Nephron (organoid): ENCODE measurements around the gene SERPINB2.

Experiments used
- H3K27ac Mint-ChIP-seq, 3 experiments: 2 replicates each; pipeline ENCODE4 v1.8.0; 2020; ENCODE audit warnings: mixed read lengths in 3 of 3, mild to moderate bottlenecking in 2 of 3, moderate library complexity in 1 of 3
- H3K27me3 Mint-ChIP-seq: 2 replicates; pipeline ENCODE4 v1.8.0; 2021; ENCODE audit warnings: low read depth, mild to moderate bottlenecking, moderate library complexity, mixed read lengths
- H3K36me3 Mint-ChIP-seq: 2 replicates; pipeline ENCODE4 v1.8.0; 2020; ENCODE audit warnings: low read depth, mixed read lengths
- H3K4me1 Mint-ChIP-seq: 2 replicates; pipeline ENCODE4 v1.8.0; 2020; ENCODE audit warnings: mixed read lengths
- H3K4me3 Mint-ChIP-seq, 3 experiments: 2 replicates each; pipeline ENCODE4 v1.8.0; 2020; ENCODE audit warnings: mild to moderate bottlenecking in 3 of 3, mixed read lengths in 3 of 3, moderate library complexity in 2 of 3
- H3K9me3 Mint-ChIP-seq: 2 replicates; pipeline ENCODE4 v1.8.0; 2020; ENCODE audit warnings: mixed read lengths
- CTCF ChIP-seq, 3 experiments: fragments of 200-600 bp; sonication (generic); IDR thresholded peaks; one replicate each; pipeline ENCODE4 v1.5.0; 2021; ENCODE audit warnings: antibody characterized with exemption in 3 of 3; ENCODE audit not compliant: unreplicated experiment in 3 of 3

The SERPINB2 gene

GRCh38 chr18:63897072-63897471, 9.6 kb downstream of the SERPINB2 start:
- Mint-ChIP-seq H3K36me3 (no peaks in the 10 kb centered on the region), H3K4me1 (peaks cover 3% of the 10 kb centered on the region), H3K27ac (no peak overlapping the region)

GRCh38 chr18:63899206-63899605, 11.7 kb downstream of the SERPINB2 start:
- Mint-ChIP-seq H3K9me3 (no peaks in the 10 kb centered on the region), H3K36me3 (no peaks in the 10 kb centered on the region), H3K27me3 (no peaks in the 10 kb centered on the region), H3K4me3 (no peak overlapping the region), H3K4me1 (peaks cover 3% of the 10 kb centered on the region), H3K27ac (no peak overlapping the region)
- no peak for TF ChIP-seq CTCF (IDR thresholded peaks at IDR 0.05; ENCODE audit: unreplicated experiment in 3 of 3)

More at GRCh38 chr18:63897072-63897471, 9.6 kb downstream of the SERPINB2 start:
- H3K4me3 Mint-ChIP-seq = no peak overlapping the region
- no peaks in the 10 kb centered on the region for H3K27me3 Mint-ChIP-seq
- H3K9me3 Mint-ChIP-seq = no peaks in the 10 kb centered on the region
- TF ChIP-seq CTCF (IDR thresholded peaks at IDR 0.05; ENCODE audit: unreplicated experiment in 3 of 3) = no peak

- TF ChIP-seq CTCF (IDR thresholded peaks at IDR 0.05; ENCODE audit: unreplicated experiment in 3 of 3) = no peak
- Mint-ChIP-seq H3K4me3 (no peak overlapping the region), H3K27ac (no peak overlapping the region), H3K4me1 (no peaks in the 10 kb centered on the region), H3K27me3 (no peaks in the 10 kb centered on the region), H3K9me3 (no peaks in the 10 kb centered on the region), H3K36me3 (no peaks in the 10 kb centered on the region)
Measured at GRCh38 chr18:63903851-63904570, 16.5 kb downstream of the SERPINB2 start.

GRCh38 chr18:63904694-63905093, 17.2 kb downstream of the SERPINB2 start:
- Mint-ChIP-seq H3K4me1 (no peaks in the 10 kb centered on the region), H3K27ac (no peak overlapping the region), H3K36me3 (no peaks in the 10 kb centered on the region), H3K27me3 (no peaks in the 10 kb centered on the region), H3K9me3 (no peaks in the 10 kb centered on the region), H3K4me3 (no peak overlapping the region)
- TF ChIP-seq CTCF (IDR thresholded peaks at IDR 0.05; ENCODE audit: unreplicated experiment in 3 of 3) = no peak

- H3K9me3 Mint-ChIP-seq = no peaks in the 10 kb centered on the region
- no peaks in the 10 kb centered on the region for H3K27me3 Mint-ChIP-seq
- H3K4me1 Mint-ChIP-seq = no peaks in the 10 kb centered on the region
- H3K4me3 Mint-ChIP-seq = no peak overlapping the region
- no peaks in the 10 kb centered on the region for H3K36me3 Mint-ChIP-seq
- no peak for TF ChIP-seq CTCF (IDR thresholded peaks at IDR 0.05; ENCODE audit: unreplicated experiment in 3 of 3)
- no peak overlapping the region for H3K27ac Mint-ChIP-seq
Measured at GRCh38 chr18:63905361-63905760, 17.9 kb downstream of the SERPINB2 start.

GRCh38 chr18:63906056-63906455, 18.6 kb downstream of the SERPINB2 start:
- H3K36me3 Mint-ChIP-seq = no peaks in the 10 kb centered on the region
- no peaks in the 10 kb centered on the region for H3K4me1 Mint-ChIP-seq
- H3K27ac Mint-ChIP-seq = no peak overlapping the region
- H3K4me3 Mint-ChIP-seq = no peak overlapping the region
- H3K9me3 Mint-ChIP-seq = no peaks in the 10 kb centered on the region
- H3K27me3 Mint-ChIP-seq = no peaks in the 10 kb centered on the region
- no peak for TF ChIP-seq CTCF (IDR thresholded peaks at IDR 0.05; ENCODE audit: unreplicated experiment in 3 of 3)
